GM12892 (cell line): ENCODE measurements around the gene ZNF521.
A peak's percentile ranks its signal among the peaks of the same experiment; 100 is the strongest.

Source experiments
- DNase-seq: peaks from one replicate; pipeline ENCODE4 v3.0.0; 2011; ENCODE audit not compliant: insufficient read length
- FAIRE-seq: peaks from 2 replicates; lab custom pipeline; 2011; peaks lifted over from hg19 to GRCh38; lab: Jason Lieb, UNC
- POLR2A ChIP-seq: IDR thresholded peaks from 2 replicates; pipeline ENCODE4 v1.6.1; 2011; ENCODE audit warnings: low read depth, low read length, control low read depth
- POLR2AphosphoS5 ChIP-seq: IDR thresholded peaks from 2 replicates; pipeline ENCODE4 v1.6.1; 2011; ENCODE audit warnings: low read depth, low read length, control low read depth
- TAF1 ChIP-seq: IDR thresholded peaks from 2 replicates; pipeline ENCODE4 v1.6.1; 2011; ENCODE audit warnings: low read depth, mild to moderate bottlenecking, control low read depth, low read length, borderline replicate concordance

ZNF521 gene

DNA sequence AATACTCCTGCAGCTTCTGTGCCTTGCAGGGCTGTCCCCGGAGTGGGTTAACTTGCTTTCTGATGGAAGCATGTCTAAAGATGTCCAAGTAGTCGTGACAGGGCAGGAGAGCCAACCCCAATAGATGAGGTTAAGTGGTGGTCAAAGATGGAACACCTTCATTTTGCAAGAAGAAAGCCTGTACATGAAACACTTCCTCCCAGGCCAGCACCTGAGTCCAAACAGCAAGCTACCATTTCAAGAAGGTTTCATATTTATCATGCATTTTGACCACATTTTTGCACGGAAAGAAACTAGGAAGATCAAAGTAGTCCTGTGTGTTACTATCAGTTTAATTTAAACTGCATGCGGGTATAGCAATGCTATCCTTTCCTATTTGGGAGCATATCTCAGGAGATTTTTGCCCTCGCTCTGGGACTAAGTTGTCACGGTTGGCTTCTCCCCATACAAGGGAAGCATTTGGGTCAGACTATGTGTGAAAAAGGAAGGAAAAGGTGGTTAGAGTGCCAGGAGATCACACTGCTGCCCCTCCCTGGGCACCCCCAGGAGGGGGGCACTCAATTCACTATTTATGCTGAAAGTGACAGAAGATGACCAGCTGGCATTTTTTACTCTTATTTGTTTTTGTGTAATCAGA lies 187.6 kb downstream of the ZNF521 start:
- TF ChIP-seq TAF1 (no peak), POLR2AphosphoS5 (no peak), POLR2A (no peak)
- DNase-seq, result no peak
- peak; percentile 5 for FAIRE-seq

DNA sequence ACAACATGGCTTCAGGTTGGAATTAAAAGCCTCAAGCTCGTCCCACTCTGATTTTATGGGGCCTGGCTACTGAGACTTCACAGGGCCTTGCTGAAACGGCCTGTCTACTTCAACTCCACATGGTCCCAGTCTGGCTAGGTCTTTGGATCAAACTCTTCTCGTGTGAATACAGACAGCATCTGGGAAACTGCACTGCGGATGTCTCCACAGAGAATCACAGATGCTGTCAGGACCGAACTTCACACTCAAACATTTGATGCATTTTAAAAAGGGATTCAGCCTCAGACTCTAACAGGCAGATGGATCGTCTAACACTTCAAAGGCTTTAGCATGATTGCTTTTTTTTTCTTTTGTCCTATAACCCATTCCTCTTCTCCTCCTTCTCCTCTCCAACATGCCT lies 198.5 kb downstream of the ZNF521 start:
- no peak for FAIRE-seq
- TF ChIP-seq TAF1, result no peak
- TF ChIP-seq POLR2A, result no peak
- no peak for TF ChIP-seq POLR2AphosphoS5
- no peak for DNase-seq

- DNase-seq, result no peak
- no peak for FAIRE-seq
- TF ChIP-seq TAF1, result no peak
- TF ChIP-seq POLR2A, result no peak
- TF ChIP-seq POLR2AphosphoS5, result no peak
Measured at GRCh38 chr18:25147877-25148488, 204.0 kb downstream of the ZNF521 start.

DNA sequence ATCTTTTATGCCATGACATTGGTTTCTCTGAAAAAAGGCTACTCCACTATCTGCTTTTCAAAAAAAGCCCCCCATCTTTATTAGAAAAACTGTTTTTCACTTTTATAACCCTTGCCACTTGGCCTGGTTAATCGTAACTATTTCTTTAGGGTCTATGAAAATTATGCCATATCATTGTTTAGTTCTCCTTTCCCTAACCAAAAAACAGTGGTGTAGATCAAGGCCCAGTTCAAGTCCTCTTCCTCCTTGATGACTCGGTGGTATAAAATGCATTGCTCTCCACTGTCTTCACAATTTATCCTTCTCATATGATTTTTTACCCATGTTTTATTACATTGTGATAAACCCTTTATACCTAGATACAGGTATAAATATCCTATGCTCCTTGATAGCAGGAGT lies 205.5 kb downstream of the ZNF521 start:
- TF ChIP-seq TAF1 (no peak), POLR2AphosphoS5 (no peak), POLR2A (no peak)
- no peak for FAIRE-seq
- no peak for DNase-seq

GRCh38 chr18:25145731-25146511 lies 206.0 kb downstream of the ZNF521 start:
- TF ChIP-seq TAF1 (no peak), POLR2AphosphoS5 (no peak), POLR2A (no peak)
- no peak for FAIRE-seq
- no peak for DNase-seq

- TF ChIP-seq TAF1 (no peak), POLR2AphosphoS5 (no peak), POLR2A (no peak)
- FAIRE-seq, result no peak
- no peak for DNase-seq
Measured at GRCh38 chr18:25144820-25145219, 207.1 kb downstream of the ZNF521 start.

- TF ChIP-seq POLR2A (no peak), TAF1 (no peak), POLR2AphosphoS5 (no peak)
- no peak for FAIRE-seq
- DNase-seq, result no peak
Measured at GRCh38 chr18:25141886-25142285, 210.1 kb downstream of the ZNF521 start.

- FAIRE-seq (no peak), DNase-seq (no peak)
- TF ChIP-seq POLR2AphosphoS5, result no peak
- TF ChIP-seq POLR2A, result no peak
- TF ChIP-seq TAF1, result no peak
Measured at GRCh38 chr18:25141399-25141798, 210.6 kb downstream of the ZNF521 start.

DNA sequence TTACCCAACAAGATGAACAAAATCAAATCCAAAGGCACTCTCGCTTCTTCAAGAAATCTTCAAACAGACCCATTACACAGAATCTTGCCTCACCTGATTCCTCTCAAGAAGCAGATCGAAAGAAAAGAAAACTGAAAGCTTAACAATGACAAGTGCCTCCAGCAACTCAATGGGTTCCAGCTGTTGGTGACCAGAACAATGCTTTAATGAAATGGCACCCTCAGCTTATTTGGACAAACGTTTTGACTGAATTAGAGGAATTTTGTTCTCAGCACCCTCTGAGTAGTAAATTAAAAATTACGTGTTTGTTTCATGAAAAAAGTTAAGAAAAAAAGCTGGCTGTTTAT lies 211.0 kb downstream of the ZNF521 start:
- FAIRE-seq, result no peak
- no peak for DNase-seq
- TF ChIP-seq TAF1, result no peak
- no peak for TF ChIP-seq POLR2AphosphoS5
- TF ChIP-seq POLR2A, result no peak

GRCh38 chr18:25140124-25140961 lies 211.6 kb downstream of the ZNF521 start:
- no peak for DNase-seq
- no peak for FAIRE-seq
- no peak for TF ChIP-seq POLR2A
- no peak for TF ChIP-seq TAF1
- no peak for TF ChIP-seq POLR2AphosphoS5

GRCh38 chr18:25137197-25137472 lies 214.8 kb downstream of the ZNF521 start:
- no peak for DNase-seq
- TF ChIP-seq TAF1 (no peak), POLR2AphosphoS5 (no peak), POLR2A (no peak)
- no peak for FAIRE-seq
